ENCODE measurements around the gene RALGPS1.

GRCh38 chr9:127147251-127147650 lies 232.7 kb downstream of the RALGPS1 start:
- no peak for TF ChIP-seq POLR2A (IDR thresholded peaks at IDR 0.05)
- no peak for TF ChIP-seq CTCF (IDR thresholded peaks at IDR 0.05)
- TF ChIP-seq EP300 (IDR thresholded peaks at IDR 0.05), result no peak

All from tibial nerve (tissue), 4 donors.